ENCODE measurements around the gene AKR1C4. TPM values are rescaled to one million over a fixed set of nuclear protein-coding genes. Genes with fewer than 3 reads are reported as not detected.
A peak's percentile ranks its signal among the peaks of the same experiment; 100 is the strongest.

The AKR1C4 gene
- total and polyA plus RNA-seq, 4 donors = 3.2 to 260 (median 129) TPM

GRCh38 chr10:5260828-5261227 lies 64.2 kb downstream of the AKR1C4 start (continued):
- no peak for TF ChIP-seq CTCF (IDR thresholded peaks at IDR 0.05; ENCODE audit: low read depth, low read length, missing input control)

GRCh38 chr10:5265139-5265538 lies 68.5 kb downstream of the AKR1C4 start:
- H3K36me3 ChIP-seq (ENCODE audit: control insufficient read depth in 4 of 4, insufficient read depth in 3 of 4, low read depth in 1 of 4, low read length in 3 of 4) = no peaks in the 10 kb centered on the region
- H3K9ac ChIP-seq (ENCODE audit: low read depth in 1 of 2, low read length in 2 of 2) = no peak overlapping the region
- no peak overlapping the region for H3K4me3 ChIP-seq (ENCODE audit: low read depth in 1 of 3, low read length in 3 of 3)
- H3K9me3 ChIP-seq (ENCODE audit: control insufficient read depth in 4 of 4, low read length in 3 of 4) = peaks cover 0 to 6% (median 2%) of the 10 kb centered on the region in 4 donors
- H3K4me1 ChIP-seq (ENCODE audit: control insufficient read depth in 4 of 4, insufficient read depth in 4 of 4, low read length in 3 of 4) = peaks cover 0 to 17% (median 3%) of the 10 kb centered on the region in 4 donors
- DNase-seq (ENCODE audit: low spot score) = no peak
- 82% methylated on average over 1 of the region's 1 CpG for WGBS
- no peak overlapping the region for H3K27ac ChIP-seq (ENCODE audit: low read depth in 1 of 2, low read length in 2 of 2)
- TF ChIP-seq YY1 (IDR thresholded peaks at IDR 0.05) = peak; percentile 70
- no peak for TF ChIP-seq HNF4G (IDR thresholded peaks at IDR 0.05)
- TF ChIP-seq ATF3 (IDR thresholded peaks at IDR 0.05) = peak; percentile 51
- TF ChIP-seq TAF1 (conservative IDR thresholded peaks at IDR 0.05) = no peak
- TF ChIP-seq FOXA1 (IDR thresholded peaks at IDR 0.05) = no peak
- TF ChIP-seq REST (IDR thresholded peaks at IDR 0.05) = no peak
- TF ChIP-seq RAD21 (IDR thresholded peaks at IDR 0.05) = peak; percentile 12 to 24
- no peak for TF ChIP-seq GABPA (IDR thresholded peaks at IDR 0.05 in 1 of 2, conservative IDR thresholded peaks at IDR 0.05 in 1 of 2)
- TF ChIP-seq RXRA (IDR thresholded peaks at IDR 0.05) = peak; percentile 34 to 52
- no peak for TF ChIP-seq FOXA2 (IDR thresholded peaks at IDR 0.05)
- no peak for TF ChIP-seq EGR1 (IDR thresholded peaks at IDR 0.05; ENCODE audit: low read depth in 2 of 2)
- TF ChIP-seq HNF4A (conservative IDR thresholded peaks at IDR 0.05) = peak; percentile 42 to 47
- TF ChIP-seq MAX (IDR thresholded peaks at IDR 0.05) = no peak
- no peak for TF ChIP-seq ZBTB33 (IDR thresholded peaks at IDR 0.05)
- TF ChIP-seq JUND (IDR thresholded peaks at IDR 0.05) = no peak
- TF ChIP-seq SP1 (IDR thresholded peaks at IDR 0.05) = peak; percentile 52
- TF ChIP-seq CTCF (IDR thresholded peaks at IDR 0.05; ENCODE audit: low read depth, low read length, missing input control) = no peak
- no peak for TF ChIP-seq NR2F2 (IDR thresholded peaks at IDR 0.05)
- no peaks in the 10 kb centered on the region for H3K27me3 ChIP-seq (ENCODE audit: control insufficient read depth in 4 of 4, insufficient read depth in 4 of 4, low read length in 3 of 4)
